ENCODE measurements around the gene TLL2.

The TLL2 gene

DNA sequence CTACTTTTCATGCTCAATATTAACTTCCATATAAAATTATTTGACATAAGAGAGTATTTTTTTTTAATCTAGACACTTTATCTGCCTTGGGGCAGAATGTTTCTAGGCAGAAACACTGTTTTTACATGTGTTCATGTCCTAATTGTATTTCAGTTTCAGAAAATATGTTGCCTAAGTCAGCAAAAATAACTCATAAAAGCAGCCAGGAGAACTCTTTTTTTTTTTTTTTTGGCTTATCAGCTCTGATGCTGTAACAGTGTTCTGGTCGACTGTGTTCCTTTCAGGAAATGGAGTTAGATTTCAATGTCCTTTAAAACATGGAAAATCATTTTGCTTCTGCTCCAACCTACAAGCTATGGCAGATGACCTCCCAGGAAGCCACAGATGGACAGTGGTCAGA lies 91.7 kb downstream of the TLL2 start:
- DNase-seq (ENCODE audit: low read depth in 2 of 2) = no peak

DNA sequence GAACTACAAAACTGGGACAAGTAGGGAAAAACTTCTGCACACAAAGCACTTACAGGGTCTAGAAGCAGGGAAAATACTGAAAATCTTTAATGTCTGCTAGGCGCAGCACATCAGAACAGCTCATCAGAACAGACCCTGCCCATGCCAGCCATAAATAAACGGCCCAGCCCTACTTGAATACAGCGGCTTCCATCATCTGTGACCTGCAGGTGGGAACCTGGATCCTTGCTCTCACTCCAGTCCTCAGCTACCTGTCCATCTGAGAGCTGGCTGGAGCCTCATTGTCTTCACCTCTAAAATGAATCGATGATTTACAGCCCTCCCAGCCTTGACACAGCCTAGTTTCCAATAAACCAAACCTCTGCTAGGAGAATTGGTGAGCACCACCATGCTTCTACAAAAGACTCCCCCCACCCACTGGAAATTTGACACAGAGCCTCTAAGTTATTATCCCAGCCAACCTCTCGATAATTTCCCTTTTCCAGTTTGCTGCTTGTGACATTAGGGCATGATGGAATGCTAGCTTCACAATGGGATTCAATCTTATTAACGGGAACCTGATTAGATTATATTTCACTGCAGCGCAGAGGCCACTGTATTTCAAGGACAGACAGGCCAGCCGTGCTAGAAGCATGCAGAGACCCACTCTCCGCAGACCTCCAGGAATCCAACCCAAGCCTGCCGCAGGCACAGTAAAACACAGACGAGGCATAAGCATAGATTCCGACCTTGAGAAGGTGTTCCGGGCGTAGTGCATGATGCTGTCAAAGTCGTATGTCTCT lies 93.3 kb downstream of the TLL2 start:
- DNase-seq (ENCODE audit: low read depth in 2 of 2) = no peak

GRCh38 chr10:96419351-96419750 lies 94.4 kb downstream of the TLL2 start:
- DNase-seq (ENCODE audit: low read depth in 2 of 2) = no peak

- DNase-seq (ENCODE audit: low read depth in 2 of 2) = no peak
These were observed 95.1 kb downstream of the TLL2 start for GRCh38 chr10:96418582-96418981.

- no peak for DNase-seq (ENCODE audit: low read depth in 2 of 2)
These were observed 96.3 kb downstream of the TLL2 start for GRCh38 chr10:96417441-96417840.

GRCh38 chr10:96416643-96417042 lies 97.1 kb downstream of the TLL2 start:
- no peak for DNase-seq (ENCODE audit: low read depth in 2 of 2)

DNA sequence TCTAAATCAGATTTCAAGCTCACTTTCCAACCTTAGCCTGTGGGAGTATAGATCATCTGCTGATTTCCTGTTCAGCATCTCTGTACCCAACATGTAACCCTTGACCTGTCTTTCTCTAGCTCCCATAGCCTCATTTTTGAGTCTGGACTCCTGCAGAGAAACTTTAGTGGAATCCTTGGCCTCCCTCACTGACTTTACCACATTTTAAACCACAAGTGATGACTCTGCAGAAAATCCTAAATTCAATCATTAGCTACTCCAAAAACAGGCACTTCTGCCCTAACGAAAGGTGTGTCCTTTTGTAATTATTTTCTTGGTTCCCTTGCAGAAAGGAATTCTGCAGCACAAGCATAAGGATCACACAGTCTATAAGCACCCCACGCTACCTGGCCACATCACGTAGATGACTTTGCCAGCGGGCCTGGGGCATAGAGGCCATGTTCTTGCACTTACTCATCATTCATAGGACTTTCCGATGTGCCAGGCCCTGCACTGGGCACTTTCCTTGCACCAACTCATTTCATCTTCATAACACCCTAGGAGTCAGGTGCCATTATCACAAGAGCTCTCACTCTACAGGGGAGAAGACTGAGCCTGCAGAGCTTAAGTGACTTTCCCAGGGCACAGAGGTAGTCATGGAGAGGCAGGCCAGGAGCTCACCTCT lies 97.7 kb downstream of the TLL2 start:
- DNase-seq (ENCODE audit: low read depth in 2 of 2) = no peak

DNA sequence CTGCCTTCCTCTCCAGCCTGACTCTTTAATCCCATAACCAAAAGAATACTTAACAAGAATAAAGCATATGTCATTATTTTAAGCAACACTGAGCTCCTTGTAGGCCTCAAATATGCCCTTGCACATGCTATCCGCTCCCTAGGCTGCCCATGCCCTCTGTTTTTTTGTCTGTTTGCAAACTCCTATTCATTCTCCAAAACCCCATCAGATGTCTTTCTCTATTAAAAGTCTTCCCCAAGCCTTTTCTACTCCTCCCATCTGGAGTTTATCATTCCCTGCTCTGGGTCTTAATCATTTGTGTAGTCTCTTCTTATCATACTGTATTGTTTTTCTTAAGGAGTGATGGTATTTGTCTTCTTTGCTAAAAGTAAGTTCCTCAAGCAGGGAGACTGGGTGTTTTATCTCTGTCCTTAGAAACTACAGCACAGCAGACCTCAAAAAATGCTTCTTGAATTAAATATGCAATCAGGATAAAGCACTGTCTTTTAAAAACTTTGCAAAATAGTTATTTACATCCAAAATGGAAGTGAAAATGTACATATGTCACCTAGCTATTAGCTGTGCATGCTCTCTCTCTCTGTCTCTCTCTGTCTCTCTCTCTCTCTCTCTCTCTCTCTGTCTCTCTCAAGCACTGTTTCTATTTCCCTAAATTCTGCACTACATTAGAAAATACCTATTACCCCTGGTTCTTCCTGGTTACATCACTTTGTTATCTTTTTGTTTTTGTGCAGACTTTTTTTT lies 98.4 kb downstream of the TLL2 start:
- DNase-seq (ENCODE audit: low read depth in 2 of 2) = no peak

DNA sequence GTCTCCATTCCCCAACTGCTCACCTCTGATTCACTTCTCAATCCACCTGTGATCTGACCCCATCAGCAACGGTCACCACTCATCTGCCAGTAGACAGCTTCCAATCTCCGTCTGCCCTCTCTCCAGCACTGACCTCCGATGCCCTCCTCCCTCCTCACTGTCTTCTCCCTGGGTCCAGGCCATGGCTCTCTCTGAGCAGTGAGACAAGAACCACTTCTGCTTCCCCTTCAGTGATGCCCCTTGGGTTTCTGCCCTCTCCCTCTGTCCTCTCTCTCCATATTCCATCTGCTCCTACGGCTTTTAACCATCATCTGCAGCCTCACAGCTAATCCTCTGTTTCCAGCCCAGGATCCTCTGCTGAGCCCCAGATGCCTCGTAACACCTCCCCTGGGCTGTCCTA lies 99.4 kb downstream of the TLL2 start:
- no peak for DNase-seq (ENCODE audit: low read depth in 2 of 2)

DNA sequence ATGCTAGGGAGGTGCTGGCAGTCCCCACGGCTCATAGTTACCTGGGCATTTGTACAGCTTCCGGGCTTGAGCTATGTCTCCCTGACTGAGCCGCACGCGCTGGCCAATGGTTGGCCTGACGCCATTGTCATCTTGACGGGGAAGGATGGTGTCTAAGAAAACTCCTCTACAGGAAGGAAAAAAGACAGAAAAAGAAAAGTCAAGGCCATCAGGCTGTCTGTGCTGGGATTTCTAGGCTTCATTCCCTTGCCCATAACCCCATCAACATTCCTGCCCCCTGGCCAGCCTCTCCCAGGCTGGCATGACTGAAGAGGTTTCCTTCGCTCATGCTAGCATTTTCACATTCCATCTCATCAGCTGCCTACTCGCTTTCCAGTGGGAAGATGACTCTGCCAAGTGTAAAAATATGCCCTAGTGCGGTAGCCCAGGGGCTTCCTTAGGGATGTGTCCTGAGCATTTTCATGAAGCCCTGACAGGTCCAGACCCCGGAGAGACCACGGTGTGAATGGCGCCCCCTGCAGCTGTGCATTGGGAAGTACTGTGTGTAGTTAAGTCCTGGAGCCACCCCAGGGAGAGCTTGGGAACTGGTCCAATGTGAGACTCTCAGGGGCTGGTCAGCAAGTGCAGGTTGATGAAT lies 100.5 kb downstream of the TLL2 start:
- no peak for DNase-seq (ENCODE audit: low read depth in 2 of 2)

- no peak for DNase-seq (ENCODE audit: low read depth in 2 of 2)
These were observed 101.9 kb downstream of the TLL2 start for GRCh38 chr10:96411716-96412320.

DNA sequence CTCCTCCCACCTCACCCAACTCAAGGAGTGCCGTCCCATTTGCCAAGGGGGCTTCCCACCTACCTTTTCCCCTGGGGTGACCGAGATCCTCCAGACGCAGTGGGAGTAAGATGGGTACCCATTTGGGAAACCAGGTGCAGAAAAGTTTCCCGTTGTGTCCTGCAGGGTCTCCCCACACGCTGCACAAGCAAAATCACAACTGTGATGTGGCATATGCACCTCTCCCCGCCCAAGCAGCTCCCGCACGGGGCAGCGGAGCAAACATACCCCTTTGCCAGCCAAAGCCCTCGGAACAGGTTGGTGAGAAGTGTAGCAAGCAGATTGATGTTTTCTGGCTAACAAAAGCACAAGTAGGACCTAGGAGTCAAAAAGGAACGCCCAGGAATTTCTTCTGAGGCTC lies 103.4 kb downstream of the TLL2 start:
- DNase-seq (ENCODE audit: low read depth in 2 of 2) = no peak

DNA sequence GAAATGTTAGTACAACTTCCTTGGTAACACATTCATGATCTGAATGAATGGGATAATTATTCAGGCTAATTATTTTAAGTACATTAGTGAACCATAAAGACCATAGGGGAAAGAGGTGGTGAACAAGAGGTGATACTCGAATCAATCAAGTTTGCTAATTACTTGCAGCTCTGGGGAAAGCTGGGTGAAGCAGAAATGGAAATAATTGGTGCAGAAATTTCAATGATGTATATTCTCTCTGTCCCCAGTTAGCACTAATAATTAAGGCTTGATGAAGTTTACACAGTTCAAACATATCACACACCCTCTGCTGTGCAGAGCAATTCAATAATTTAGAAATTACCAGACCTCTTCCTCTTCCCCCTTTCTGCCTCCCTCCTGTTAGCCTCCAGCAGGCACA lies 105.5 kb downstream of the TLL2 start:
- no peak for DNase-seq (ENCODE audit: low read depth in 2 of 2)

GRCh38 chr10:96407560-96408069 lies 106.1 kb downstream of the TLL2 start:
- DNase-seq (ENCODE audit: low read depth in 2 of 2) = no peak

GRCh38 chr10:96406091-96406490 lies 107.6 kb downstream of the TLL2 start:
- no peak for DNase-seq (ENCODE audit: low read depth in 2 of 2)

DNA sequence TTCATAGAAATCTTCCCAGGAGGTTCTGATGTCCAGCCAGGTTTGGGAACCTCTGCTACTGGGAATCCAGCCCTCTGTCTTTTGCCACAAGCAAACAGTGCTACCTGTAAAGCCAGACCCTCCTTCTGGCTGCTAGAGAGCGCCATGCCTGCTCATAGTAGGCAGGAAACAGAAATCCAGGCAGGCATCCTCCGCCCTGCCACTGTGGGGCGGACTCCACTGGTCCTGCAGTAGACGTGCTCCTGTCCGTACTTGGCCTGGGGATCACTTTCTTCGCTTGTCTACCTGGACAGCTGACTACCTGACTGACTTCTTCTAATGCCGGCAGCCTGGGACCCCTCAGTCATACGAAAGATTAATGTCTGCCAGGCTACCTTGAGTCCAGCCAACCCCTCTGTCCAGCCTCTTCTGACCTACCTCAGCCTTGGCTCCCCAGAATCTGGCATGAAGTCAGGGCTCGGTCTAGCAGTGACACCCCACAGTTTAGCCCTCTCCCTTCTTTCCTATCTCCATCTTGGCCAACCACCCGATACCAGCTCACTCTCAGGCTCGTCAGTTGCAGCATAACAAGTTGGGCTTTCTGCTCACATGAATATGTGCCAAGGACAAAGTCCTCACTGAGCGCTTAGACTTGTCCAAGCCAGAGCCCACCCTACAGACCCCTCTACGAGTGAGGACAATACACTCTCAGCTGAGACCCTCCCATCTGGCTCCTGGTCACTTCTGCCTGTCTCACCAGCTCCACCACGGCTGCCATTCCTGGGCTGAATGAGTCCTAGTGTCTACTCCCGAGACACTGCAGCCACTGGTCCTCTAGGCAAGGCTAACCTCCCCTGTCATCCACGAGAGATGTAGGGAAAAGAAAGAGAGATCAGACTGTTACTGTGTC lies 111.1 kb downstream of the TLL2 start:
- no peak for DNase-seq (ENCODE audit: low read depth in 2 of 2)

DNA sequence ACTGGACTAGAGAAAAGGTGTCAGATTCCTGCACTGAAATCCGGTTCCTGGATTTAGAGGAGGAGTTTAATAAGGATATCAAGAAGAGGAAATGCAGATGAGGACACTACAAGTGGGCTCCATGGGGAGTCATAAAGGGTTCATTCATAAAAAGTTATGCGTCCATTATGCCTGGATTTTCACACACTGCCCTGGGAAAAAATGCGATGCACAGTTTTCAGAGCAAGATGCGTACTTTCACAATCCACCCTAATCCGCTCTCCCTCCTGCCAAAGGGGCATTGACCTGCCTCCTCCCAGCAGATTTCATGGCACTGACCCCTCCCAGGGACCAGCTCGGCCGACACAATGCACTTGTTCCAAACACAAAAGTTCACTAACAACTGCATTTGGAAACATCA lies 112.7 kb downstream of the TLL2 start:
- DNase-seq (ENCODE audit: low read depth in 2 of 2) = no peak

DNA sequence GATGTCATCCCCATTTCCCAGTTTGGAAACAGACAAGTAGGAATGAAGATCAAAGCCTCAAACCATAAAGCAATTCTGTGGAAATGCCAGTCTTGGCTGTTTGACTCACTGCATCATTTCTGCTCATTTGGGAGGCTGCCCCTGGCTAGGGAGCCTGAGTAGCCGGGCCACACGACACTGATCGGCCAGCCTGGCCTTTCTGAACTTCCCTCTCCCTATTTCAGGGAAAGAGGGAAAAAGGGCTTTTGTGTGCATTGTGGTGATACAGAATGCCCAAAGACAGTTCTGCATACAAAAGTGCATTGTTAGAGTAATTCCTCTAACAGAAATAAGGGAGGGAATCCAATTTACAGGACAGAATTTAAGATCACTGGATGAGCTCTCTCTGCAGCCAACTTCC lies 113.3 kb downstream of the TLL2 start:
- no peak for DNase-seq (ENCODE audit: low read depth in 2 of 2)

GRCh38 chr10:96397902-96398301 lies 115.8 kb downstream of the TLL2 start:
- no peak for DNase-seq (ENCODE audit: low read depth in 2 of 2)
